OCI-LY1 (cell line): Measurements from ENCODE around the gene LCP2.

Source experiments
- EZH2 ChIP-seq: fragments of 200-600 bp; sonication (generic), shearing (Covaris generic); IDR thresholded peaks from 2 replicates; pipeline ENCODE4 v1.8.0; 2017; ENCODE audit warnings: borderline replicate concordance, mixed run types, mild to moderate bottlenecking, antibody characterized with exemption, low read length, moderate library complexity, mixed read lengths
- TF ChIP-seq, protein P1 (sequence below): fragments of 200-600 bp; sonication (generic), shearing (Covaris generic); IDR thresholded peaks from 2 replicates; pipeline ENCODE4 v1.5.1; 2017; ENCODE audit warnings: mild to moderate bottlenecking, antibody characterized with exemption, low read length, moderate library complexity, mixed read lengths

DNA sequence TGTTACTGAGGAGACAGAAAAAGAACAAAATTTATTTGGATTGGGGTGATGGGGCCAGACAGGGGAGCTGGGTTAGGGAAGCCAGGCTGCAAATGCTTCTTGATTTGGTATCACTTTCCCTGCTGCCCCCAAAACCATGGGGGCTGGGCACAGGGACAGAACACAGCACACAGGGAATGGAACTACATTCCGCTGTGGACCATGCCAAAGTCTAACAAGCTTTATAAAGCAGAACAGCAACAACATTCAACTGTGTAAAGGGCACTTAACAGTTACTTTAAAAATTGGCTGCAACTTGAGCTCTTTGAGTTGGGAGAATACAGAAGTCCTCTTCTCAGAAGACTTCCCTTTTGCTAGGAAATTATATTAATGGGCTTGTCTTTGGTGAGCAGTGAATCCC lies 41.0 kb downstream of the LCP2 start:
- TF ChIP-seq, protein P1, sequence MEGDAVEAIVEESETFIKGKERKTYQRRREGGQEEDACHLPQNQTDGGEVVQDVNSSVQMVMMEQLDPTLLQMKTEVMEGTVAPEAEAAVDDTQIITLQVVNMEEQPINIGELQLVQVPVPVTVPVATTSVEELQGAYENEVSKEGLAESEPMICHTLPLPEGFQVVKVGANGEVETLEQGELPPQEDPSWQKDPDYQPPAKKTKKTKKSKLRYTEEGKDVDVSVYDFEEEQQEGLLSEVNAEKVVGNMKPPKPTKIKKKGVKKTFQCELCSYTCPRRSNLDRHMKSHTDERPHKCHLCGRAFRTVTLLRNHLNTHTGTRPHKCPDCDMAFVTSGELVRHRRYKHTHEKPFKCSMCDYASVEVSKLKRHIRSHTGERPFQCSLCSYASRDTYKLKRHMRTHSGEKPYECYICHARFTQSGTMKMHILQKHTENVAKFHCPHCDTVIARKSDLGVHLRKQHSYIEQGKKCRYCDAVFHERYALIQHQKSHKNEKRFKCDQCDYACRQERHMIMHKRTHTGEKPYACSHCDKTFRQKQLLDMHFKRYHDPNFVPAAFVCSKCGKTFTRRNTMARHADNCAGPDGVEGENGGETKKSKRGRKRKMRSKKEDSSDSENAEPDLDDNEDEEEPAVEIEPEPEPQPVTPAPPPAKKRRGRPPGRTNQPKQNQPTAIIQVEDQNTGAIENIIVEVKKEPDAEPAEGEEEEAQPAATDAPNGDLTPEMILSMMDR: no peak
- TF ChIP-seq EZH2: no peak
